ENCODE data around the gene TOMM22. TPM values are rescaled to one million over a fixed set of nuclear protein-coding genes. Genes with fewer than 3 reads are reported as not detected.

TOMM22 gene
- total RNA-seq, 4 donors from 2014 or later = 25.7 to 36.8 (median 32.2) TPM

DNA sequence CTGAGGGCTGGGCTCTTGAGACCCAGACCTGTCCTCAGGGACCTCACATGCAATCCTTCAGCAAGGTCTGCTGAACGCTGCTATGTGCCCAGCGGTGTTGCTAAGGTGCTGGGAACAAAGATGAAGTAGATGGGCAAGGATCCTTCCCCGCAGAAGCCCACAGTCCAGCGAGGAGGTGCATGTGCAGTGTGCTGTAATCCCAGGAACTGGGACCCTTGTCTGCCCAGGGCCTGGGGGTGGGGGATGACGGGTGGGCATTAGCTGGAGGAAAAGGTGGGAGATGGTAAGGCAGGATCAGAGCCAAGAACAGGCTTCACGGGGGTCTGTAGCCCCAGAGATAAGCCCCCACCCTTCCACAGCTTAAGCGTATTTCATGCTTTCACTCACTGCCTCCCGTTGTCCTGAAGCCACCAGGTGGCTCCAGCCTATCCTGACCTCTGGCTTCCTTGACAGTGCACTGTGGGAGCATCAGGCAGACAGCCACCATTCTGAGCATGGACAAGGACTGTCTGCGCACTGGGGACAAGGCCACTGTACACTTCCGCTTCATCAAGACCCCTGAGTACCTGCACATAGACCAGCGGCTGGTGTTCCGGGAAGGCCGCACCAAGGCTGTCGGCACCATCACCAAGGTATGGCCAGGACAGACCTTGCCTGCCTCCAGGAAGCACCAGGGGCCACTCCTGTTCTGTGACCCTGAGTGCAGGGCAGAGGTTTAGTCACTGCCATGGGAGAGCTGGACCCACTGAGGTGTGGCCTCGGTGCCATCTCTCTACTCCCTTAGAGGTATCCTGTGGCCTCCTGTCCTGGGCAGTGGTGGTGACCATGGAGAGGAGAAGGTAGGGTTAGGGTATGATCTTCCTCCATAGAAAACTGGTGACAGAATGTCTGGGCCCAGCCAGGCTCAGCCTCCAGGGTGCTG lies 46.0 kb downstream of the TOMM22 start:
- TF ChIP-seq, protein P1, sequence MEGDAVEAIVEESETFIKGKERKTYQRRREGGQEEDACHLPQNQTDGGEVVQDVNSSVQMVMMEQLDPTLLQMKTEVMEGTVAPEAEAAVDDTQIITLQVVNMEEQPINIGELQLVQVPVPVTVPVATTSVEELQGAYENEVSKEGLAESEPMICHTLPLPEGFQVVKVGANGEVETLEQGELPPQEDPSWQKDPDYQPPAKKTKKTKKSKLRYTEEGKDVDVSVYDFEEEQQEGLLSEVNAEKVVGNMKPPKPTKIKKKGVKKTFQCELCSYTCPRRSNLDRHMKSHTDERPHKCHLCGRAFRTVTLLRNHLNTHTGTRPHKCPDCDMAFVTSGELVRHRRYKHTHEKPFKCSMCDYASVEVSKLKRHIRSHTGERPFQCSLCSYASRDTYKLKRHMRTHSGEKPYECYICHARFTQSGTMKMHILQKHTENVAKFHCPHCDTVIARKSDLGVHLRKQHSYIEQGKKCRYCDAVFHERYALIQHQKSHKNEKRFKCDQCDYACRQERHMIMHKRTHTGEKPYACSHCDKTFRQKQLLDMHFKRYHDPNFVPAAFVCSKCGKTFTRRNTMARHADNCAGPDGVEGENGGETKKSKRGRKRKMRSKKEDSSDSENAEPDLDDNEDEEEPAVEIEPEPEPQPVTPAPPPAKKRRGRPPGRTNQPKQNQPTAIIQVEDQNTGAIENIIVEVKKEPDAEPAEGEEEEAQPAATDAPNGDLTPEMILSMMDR (IDR thresholded peaks at IDR 0.05) = no peak
- TF ChIP-seq EP300 (IDR thresholded peaks at IDR 0.05) = no peak
- TF ChIP-seq POLR2AphosphoS5 (IDR thresholded peaks at IDR 0.05) = no peak
- no peak for TF ChIP-seq POLR2A (IDR thresholded peaks at IDR 0.05; ENCODE audit: low read depth)
- no peak overlapping the region for H3K27ac ChIP-seq (replicated peaks in 1 of 4)
- DNase-seq (ENCODE audit: extremely low spot score) = no peak
- no peaks in the 10 kb centered on the region for H3K9me3 ChIP-seq
- no peak overlapping the region for H3K4me3 ChIP-seq
- intact Hi-C loops (cut with DNase I) = no loop called here
- H3K36me3 ChIP-seq = peaks cover 74 to 95% (median 93%) of the 10 kb centered on the region in 4 donors
- no peaks in the 10 kb centered on the region for H3K27me3 ChIP-seq
- H3K4me1 ChIP-seq = peaks cover 10 to 22% (median 15%) of the 10 kb centered on the region in 4 donors
- 95% methylated on average over 14 of the region's 15 CpGs for WGBS

DNA sequence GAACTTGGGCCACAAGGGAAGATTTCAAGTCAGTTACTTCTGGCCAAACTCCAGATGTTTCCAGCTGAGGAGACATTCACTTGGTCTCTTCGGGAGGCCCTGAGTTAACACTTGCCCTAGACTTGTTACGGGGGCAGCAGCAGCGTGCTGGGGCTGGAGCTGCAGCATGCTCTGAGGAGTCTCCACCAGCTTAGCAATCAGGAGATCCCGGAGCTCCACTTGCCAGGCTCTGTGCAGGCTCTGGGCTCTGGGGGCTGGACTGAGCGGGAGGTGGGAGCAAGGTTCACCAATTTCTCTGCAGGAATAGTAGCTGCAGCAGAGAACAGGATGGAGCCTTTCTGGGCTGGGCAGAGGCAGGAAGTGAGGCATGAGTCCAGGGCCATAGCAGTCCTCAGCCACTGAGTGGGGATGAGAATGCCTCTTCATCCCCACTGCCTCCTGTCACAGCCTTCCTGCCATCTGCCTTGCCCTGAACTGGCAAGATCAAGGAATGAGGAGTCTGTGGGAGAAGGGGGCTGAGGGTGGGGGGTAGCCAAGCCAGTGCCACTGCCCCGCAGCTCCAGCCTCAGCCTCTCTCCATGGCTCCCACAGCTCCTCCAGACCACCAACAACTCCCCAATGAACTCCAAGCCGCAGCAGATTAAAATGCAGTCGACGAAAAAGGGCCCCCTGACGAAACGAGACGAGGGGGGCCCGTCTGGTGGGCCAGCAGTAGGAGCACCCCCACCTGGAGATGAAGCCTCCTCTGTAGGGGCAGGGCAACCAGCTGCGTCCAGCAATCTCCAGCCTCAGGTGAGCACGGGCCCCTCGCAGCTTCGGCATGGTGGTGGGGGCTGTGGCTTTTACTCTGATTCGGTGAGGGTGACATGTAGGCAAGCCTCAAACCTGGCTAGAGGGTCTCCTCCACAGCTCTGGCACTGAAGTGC lies 47.4 kb downstream of the TOMM22 start:
- no peak for DNase-seq (ENCODE audit: extremely low spot score)

DNA sequence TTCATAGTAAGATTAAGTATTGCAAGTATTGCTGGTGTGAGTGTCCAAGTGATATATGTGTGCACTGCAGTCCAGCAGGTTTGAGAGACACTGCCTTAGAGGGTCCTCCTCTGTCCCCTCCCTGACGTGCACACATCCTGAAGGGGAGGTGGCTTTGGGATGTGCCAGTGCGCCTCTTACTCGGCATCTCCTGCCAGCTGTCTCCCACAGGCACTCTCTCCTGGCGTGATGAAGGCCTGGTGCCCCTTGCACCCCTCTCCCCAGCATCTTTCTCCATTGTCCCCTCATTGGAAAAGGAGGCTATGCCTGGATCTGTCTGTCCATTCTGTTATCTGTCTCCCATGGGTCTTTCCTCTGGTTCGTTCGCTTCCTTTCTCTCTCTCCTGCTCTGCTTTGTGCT lies 48.2 kb downstream of the TOMM22 start:
- intact Hi-C loops (cut with DNase I) = no loop called here
- TF ChIP-seq EP300 (IDR thresholded peaks at IDR 0.05) (no peak), POLR2AphosphoS5 (IDR thresholded peaks at IDR 0.05) (no peak), POLR2A (IDR thresholded peaks at IDR 0.05; ENCODE audit: low read depth) (no peak)
- TF ChIP-seq, protein P1 (IDR thresholded peaks at IDR 0.05) = no peak
- DNase-seq (ENCODE audit: extremely low spot score) = no peak
- Histone ChIP-seq H3K27ac (replicated peaks in 1 of 4) (no peak overlapping the region), H3K27me3 (no peaks in the 10 kb centered on the region), H3K36me3 (peaks cover 57 to 83% (median 78%) of the 10 kb centered on the region in 4 donors), H3K4me3 (no peak overlapping the region), H3K4me1 (peaks cover 30 to 43% (median 37%) of the 10 kb centered on the region in 4 donors), H3K9me3 (no peaks in the 10 kb centered on the region)
- 85% methylated on average over 6 of the region's 6 CpGs for WGBS

More for the DNA sequence above, 47.4 kb downstream of the TOMM22 start:
- H3K27ac ChIP-seq (replicated peaks in 1 of 4) = no peak overlapping the region
- no peak overlapping the region for H3K4me3 ChIP-seq
- H3K9me3 ChIP-seq = no peaks in the 10 kb centered on the region
- intact Hi-C loops (cut with DNase I) = no loop called here
- WGBS = 86% methylated on average over 9 of the region's 18 CpGs
- no peaks in the 10 kb centered on the region for H3K27me3 ChIP-seq
- H3K36me3 ChIP-seq = peaks cover 62 to 83% (median 80%) of the 10 kb centered on the region in 4 donors
- TF ChIP-seq, protein P1 (IDR thresholded peaks at IDR 0.05) = no peak
- no peak for TF ChIP-seq POLR2AphosphoS5 (IDR thresholded peaks at IDR 0.05)
- no peak for TF ChIP-seq POLR2A (IDR thresholded peaks at IDR 0.05; ENCODE audit: low read depth)
- no peak for TF ChIP-seq EP300 (IDR thresholded peaks at IDR 0.05)
- peaks cover 23 to 35% (median 29%) of the 10 kb centered on the region in 4 donors for H3K4me1 ChIP-seq

DNA sequence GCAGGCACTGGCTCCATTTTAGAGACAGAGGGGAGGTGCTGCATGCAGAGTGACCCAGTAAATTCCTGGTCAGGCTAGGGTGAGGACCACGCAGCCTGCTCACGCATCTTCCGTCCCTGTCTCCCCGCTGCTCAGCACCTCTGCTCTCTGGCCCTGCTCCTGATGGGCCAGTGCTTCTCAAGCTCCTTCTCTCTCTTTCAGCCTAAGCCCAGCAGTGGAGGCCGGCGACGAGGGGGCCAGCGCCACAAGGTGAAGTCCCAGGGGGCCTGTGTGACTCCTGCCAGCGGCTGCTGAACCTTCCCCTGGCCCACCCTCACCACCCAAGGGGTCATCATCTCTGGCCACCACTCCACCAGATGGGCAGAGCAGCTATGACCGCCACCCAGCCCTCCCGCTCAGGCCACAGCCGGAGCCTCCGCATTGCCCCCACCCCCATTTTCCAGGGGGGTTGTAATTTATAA lies 48.7 kb downstream of the TOMM22 start:
- WGBS = 97% methylated on average over 10 of the region's 13 CpGs

More for the DNA sequence above, 48.7 kb downstream of the TOMM22 start:
- DNase-seq (ENCODE audit: extremely low spot score) = no peak
- H3K4me3 ChIP-seq = no peak overlapping the region
- intact Hi-C loops (cut with DNase I) = no loop called here
- no peaks in the 10 kb centered on the region for H3K27me3 ChIP-seq
- H3K27ac ChIP-seq (replicated peaks in 1 of 4) = no peak overlapping the region
- H3K4me1 ChIP-seq = peaks cover 30 to 48% (median 42%) of the 10 kb centered on the region in 4 donors
- no peaks in the 10 kb centered on the region for H3K9me3 ChIP-seq
- TF ChIP-seq POLR2A (IDR thresholded peaks at IDR 0.05; ENCODE audit: low read depth) (no peak), EP300 (IDR thresholded peaks at IDR 0.05) (no peak), POLR2AphosphoS5 (IDR thresholded peaks at IDR 0.05) (no peak)
- TF ChIP-seq, protein P1 (IDR thresholded peaks at IDR 0.05) = no peak
- H3K36me3 ChIP-seq = peaks cover 57 to 83% (median 79%) of the 10 kb centered on the region in 4 donors

Measured in esophagus muscularis mucosa (tissue), 4 donors.